ENCODE results near the gene CDHR5. TPM values are rescaled to one million over a fixed set of nuclear protein-coding genes. Genes with fewer than 3 reads are reported as not detected.

Gene CDHR5
- total and polyA plus RNA-seq, 2 donors (not counting 1 experiment from before 2014, with no cell fraction given): not detected

DNA sequence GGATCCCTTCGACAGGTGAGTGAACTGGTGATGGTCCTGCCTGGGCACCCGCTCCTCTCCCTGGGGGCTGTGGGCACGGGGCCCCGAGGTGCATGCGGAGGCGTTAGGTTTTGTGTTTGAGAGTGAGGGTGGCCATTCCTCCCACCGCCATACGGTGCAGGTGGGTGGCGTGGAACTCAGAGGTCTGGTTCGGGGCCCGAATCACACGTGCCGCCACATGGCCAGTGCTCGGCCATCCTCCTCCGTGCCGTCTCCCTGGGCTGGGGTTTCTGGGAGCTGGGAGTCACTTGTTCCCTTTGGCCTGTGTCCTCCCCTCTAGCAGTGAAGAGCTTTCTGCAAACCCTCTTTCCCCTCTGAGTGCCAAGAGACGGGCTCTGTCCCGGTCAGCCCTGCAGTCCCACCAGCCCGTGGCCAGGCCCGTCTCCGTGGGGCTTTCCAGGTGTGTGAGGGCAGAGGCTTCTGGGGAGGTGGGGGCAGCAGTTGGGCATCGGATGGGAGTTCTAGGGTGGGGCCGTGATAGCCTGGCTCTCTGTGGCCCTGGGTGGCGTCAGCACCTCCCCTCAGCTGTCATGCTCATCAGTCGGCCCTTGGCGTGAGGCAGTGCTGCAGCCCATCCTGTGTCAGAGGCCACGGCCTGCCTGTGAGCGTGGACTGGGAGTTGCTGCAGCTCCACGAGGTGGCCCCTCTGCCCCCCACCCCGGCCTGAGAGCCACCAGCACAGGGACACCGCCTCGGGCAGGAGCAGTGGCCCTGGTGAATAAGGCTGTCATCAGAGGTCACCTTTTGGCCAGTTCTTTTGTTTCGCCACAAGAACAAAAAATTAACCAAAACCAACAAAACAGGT is 19.2 kb downstream of the CDHR5 start:
- no peaks in the 10 kb centered on the region for H4K20me1 ChIP-seq (ENCODE audit: control insufficient read depth, extremely low read depth, insufficient read depth, low read length)
- H2AFZ ChIP-seq (ENCODE audit: low read length): no peak overlapping the region
- DNase-seq (ENCODE audit: low read depth in 2 of 2): no peak
- H3K79me2 ChIP-seq (ENCODE audit: control insufficient read depth, insufficient read depth, low read length): no peaks in the 10 kb centered on the region
- no peak overlapping the region for H3K9ac ChIP-seq (ENCODE audit: insufficient read depth, low read length)
- TF ChIP-seq CTCF (conservative IDR thresholded peaks at IDR 0.05 in 1 of 2, IDR thresholded peaks at IDR 0.05 in 1 of 2; ENCODE audit: low read depth in 1 of 2, low read length in 2 of 2): no peak
- no peak for TF ChIP-seq EZH2 (IDR thresholded peaks at IDR 0.05; ENCODE audit: low read length, missing control alignments)
- no peak overlapping the region for H3K27ac ChIP-seq (ENCODE audit: insufficient read depth, low read length)
- peaks cover 55% of the 10 kb centered on the region for H3K36me3 ChIP-seq (ENCODE audit: control insufficient read depth, insufficient read depth, low read length)
- no peaks in the 10 kb centered on the region for H3K4me1 ChIP-seq (ENCODE audit: control insufficient read depth, extremely low read depth, insufficient read depth, low read length)
- no peak overlapping the region for H3K4me2 ChIP-seq (ENCODE audit: extremely low read depth, insufficient read depth, low read length)
- no peak overlapping the region for H3K4me3 ChIP-seq (replicated peaks in 1 of 4; ENCODE audit: control extremely low read depth in 1 of 4, insufficient read depth in 1 of 4, low read depth in 3 of 4, low read length in 4 of 4)
- no peaks in the 10 kb centered on the region for H3K9me3 ChIP-seq (ENCODE audit: control insufficient read depth, insufficient read depth, low read depth, low read length)
- no peaks in the 10 kb centered on the region for H3K27me3 ChIP-seq (ENCODE audit: control insufficient read depth, insufficient read depth, low read length)

GRCh38 chr11:603154-603553 is 21.6 kb downstream of the CDHR5 start:
- Histone ChIP-seq H4K20me1 (ENCODE audit: control insufficient read depth, extremely low read depth, insufficient read depth, low read length) (no peaks in the 10 kb centered on the region), H3K4me2 (ENCODE audit: extremely low read depth, insufficient read depth, low read length) (no peak overlapping the region), H3K36me3 (ENCODE audit: control insufficient read depth, insufficient read depth, low read length) (peaks cover 42% of the 10 kb centered on the region), H3K79me2 (ENCODE audit: control insufficient read depth, insufficient read depth, low read length) (no peaks in the 10 kb centered on the region), H3K27me3 (ENCODE audit: control insufficient read depth, insufficient read depth, low read length) (no peaks in the 10 kb centered on the region), H3K4me3 (replicated peaks in 1 of 4; ENCODE audit: control extremely low read depth in 1 of 4, insufficient read depth in 1 of 4, low read depth in 3 of 4, low read length in 4 of 4) (no peak overlapping the region), H2AFZ (ENCODE audit: low read length) (no peak overlapping the region), H3K27ac (ENCODE audit: insufficient read depth, low read length) (no peak overlapping the region), H3K9ac (ENCODE audit: insufficient read depth, low read length) (no peak overlapping the region), H3K9me3 (ENCODE audit: control insufficient read depth, insufficient read depth, low read depth, low read length) (no peaks in the 10 kb centered on the region), H3K4me1 (ENCODE audit: control insufficient read depth, extremely low read depth, insufficient read depth, low read length) (no peaks in the 10 kb centered on the region)
- TF ChIP-seq CTCF (conservative IDR thresholded peaks at IDR 0.05 in 1 of 2, IDR thresholded peaks at IDR 0.05 in 1 of 2; ENCODE audit: low read depth in 1 of 2, low read length in 2 of 2) (no peak), EZH2 (IDR thresholded peaks at IDR 0.05; ENCODE audit: low read length, missing control alignments) (no peak)
- DNase-seq (ENCODE audit: low read depth in 2 of 2): no peak

DNA sequence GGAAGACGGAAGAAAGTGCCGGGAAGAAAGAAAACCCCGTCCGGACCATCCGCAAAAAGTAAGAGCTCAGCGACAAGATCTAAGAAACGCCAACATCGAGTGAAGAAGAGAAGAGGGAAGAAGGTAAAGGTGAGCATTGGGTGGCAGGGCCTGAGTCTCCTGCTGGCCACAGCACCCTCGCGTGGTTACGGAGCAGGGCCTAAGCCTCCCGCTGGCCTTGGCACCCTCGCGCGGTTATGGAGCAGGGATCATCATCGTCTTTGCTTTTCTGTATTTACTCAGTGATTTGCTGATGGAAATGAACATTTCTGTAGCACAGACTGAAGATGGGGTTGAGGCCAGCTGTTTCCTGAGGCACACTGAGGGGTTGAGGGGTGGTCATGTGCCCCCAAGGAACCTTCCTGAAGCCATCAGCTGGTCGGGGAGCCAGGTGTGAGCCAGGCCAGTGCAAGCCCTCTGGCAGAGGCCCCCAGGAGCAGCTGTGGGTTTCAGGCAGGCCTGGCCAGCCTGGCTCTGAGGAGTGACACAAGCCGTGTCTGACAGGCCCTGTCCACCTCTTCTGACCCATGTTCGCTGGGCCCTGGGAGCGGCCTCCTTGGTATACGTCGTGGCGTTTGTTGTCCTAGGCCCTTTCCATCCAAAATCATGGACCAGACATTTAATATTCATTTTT is 23.0 kb downstream of the CDHR5 start:
- no peaks in the 10 kb centered on the region for H3K9me3 ChIP-seq (ENCODE audit: control insufficient read depth, insufficient read depth, low read depth, low read length)
- H3K27ac ChIP-seq (ENCODE audit: insufficient read depth, low read length): no peak overlapping the region
- no peak for DNase-seq (ENCODE audit: low read depth in 2 of 2)
- H3K36me3 ChIP-seq (ENCODE audit: control insufficient read depth, insufficient read depth, low read length): peaks cover 38% of the 10 kb centered on the region
- no peaks in the 10 kb centered on the region for H3K4me1 ChIP-seq (ENCODE audit: control insufficient read depth, extremely low read depth, insufficient read depth, low read length)
- H3K4me3 ChIP-seq (replicated peaks in 1 of 4; ENCODE audit: control extremely low read depth in 1 of 4, insufficient read depth in 1 of 4, low read depth in 3 of 4, low read length in 4 of 4): no peak overlapping the region
- no peak overlapping the region for H2AFZ ChIP-seq (ENCODE audit: low read length)
- no peak for TF ChIP-seq CTCF (conservative IDR thresholded peaks at IDR 0.05 in 1 of 2, IDR thresholded peaks at IDR 0.05 in 1 of 2; ENCODE audit: low read depth in 1 of 2, low read length in 2 of 2)
- no peak for TF ChIP-seq EZH2 (IDR thresholded peaks at IDR 0.05; ENCODE audit: low read length, missing control alignments)
- no peaks in the 10 kb centered on the region for H3K27me3 ChIP-seq (ENCODE audit: control insufficient read depth, insufficient read depth, low read length)
- no peak overlapping the region for H3K9ac ChIP-seq (ENCODE audit: insufficient read depth, low read length)
- H3K4me2 ChIP-seq (ENCODE audit: extremely low read depth, insufficient read depth, low read length): no peak overlapping the region
- H3K79me2 ChIP-seq (ENCODE audit: control insufficient read depth, insufficient read depth, low read length): peaks cover 1% of the 10 kb centered on the region
- no peaks in the 10 kb centered on the region for H4K20me1 ChIP-seq (ENCODE audit: control insufficient read depth, extremely low read depth, insufficient read depth, low read length)

Measured in fibroblast of lung (primary cell).